SK-N-SH (cell line): ENCODE results near the gene SERPINI1.

Experiments used
- CTCF ChIP-seq: fragments of 200-600 bp; sonication (generic); IDR thresholded peaks from 2 replicates; pipeline ENCODE4 v1.6.1; 2017; ENCODE audit warnings: antibody characterized with exemption, mild to moderate bottlenecking, moderate library complexity
- FOXM1 ChIP-seq: IDR thresholded peaks from 2 replicates; pipeline ENCODE4 v1.4.0; 2012; ENCODE audit warnings: low read depth, mild to moderate bottlenecking
- MXI1 ChIP-seq: IDR thresholded peaks from 2 replicates; pipeline ENCODE4 v1.6.1; 2012; ENCODE audit warnings: mild to moderate bottlenecking, low read depth, low read length, improper control_type of control experiment
- POLR2AphosphoS5 ChIP-seq: IDR thresholded peaks from 2 replicates; pipeline ENCODE4 v1.6.1; 2012; ENCODE audit warnings: low read depth, low read length
- SMC3 ChIP-seq: IDR thresholded peaks from 2 replicates; pipeline ENCODE4 v1.6.1; 2012; ENCODE audit warnings: low read depth, low read length, improper control_type of control experiment
- TCF12 ChIP-seq: IDR thresholded peaks from 2 replicates; pipeline ENCODE4 v1.4.0; 2012
- YY1 ChIP-seq: IDR thresholded peaks from 2 replicates; pipeline ENCODE4 v1.4.0; 2012; ENCODE audit warnings: low read depth, mild to moderate bottlenecking

GRCh38 chr3:167691366-167691765, 44.2 kb upstream of the SERPINI1 start:
- TF ChIP-seq POLR2AphosphoS5 (no peak), CTCF (no peak), MXI1 (no peak), SMC3 (no peak), FOXM1 (no peak), TCF12 (no peak), YY1 (no peak)
